CD4-positive, alpha-beta T cell treated with Interleukin-17A for 4 hours (primary cell): Measurements from ENCODE around the gene PPP1CC.

ENCODE experiments used
- DNase-seq: peaks from one replicate; pipeline ENCODE4 v3.0.0-alpha.2; 2020; ENCODE audit warnings: mixed read lengths

Gene PPP1CC

GRCh38 chr12:110683888-110684287, 58.8 kb downstream of the PPP1CC start:
- no peak for DNase-seq

- no peak for DNase-seq
These were observed 62.7 kb downstream of the PPP1CC start for GRCh38 chr12:110680032-110680431.

- DNase-seq = no peak
These were observed 63.5 kb downstream of the PPP1CC start for GRCh38 chr12:110679201-110679600.

GRCh38 chr12:110677982-110678381, 64.7 kb downstream of the PPP1CC start:
- no peak for DNase-seq

- DNase-seq = peak; percentile 20
These were observed 65.3 kb downstream of the PPP1CC start for GRCh38 chr12:110677206-110677911.

- DNase-seq = no peak
These were observed 66.5 kb downstream of the PPP1CC start for GRCh38 chr12:110676171-110676570.

- DNase-seq = peak; percentile 24
These were observed 72.5 kb downstream of the PPP1CC start for GRCh38 chr12:110670161-110670701.
